OCI-LY3 (cell line): ENCODE results near the gene LRRC8C.

ENCODE experiments used
- EZH2phosphoT487 ChIP-seq: fragments of 200-600 bp; shearing (Covaris generic); IDR thresholded peaks from 2 replicates; pipeline ENCODE4 v1.6.1; 2018; ENCODE audit warnings: antibody characterized with exemption, mixed run types, low read depth
- TF ChIP-seq, protein P1 (sequence below): fragments of 200-600, 300-600 bp; sonication (generic); IDR thresholded peaks from 2 replicates; pipeline ENCODE4 v1.5.1; 2014; ENCODE audit warnings: antibody characterized with exemption, low read length, low read depth

DNA sequence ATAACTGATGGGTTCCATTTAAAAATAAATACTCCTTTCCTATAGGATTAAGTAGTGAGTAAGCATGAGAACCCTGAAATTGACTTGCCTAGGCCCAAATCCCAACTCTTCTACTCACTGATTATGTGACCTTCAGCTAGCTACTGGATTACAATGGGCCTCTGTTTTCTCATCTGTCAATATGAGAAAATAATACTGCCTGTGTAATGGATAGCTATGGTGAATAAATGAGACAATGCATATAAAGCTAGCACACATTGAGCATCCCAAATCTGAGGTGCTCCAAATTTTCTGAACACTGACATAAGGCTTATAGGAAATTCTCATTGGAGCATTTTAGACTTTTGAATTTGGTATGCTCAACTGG lies 5.3 kb upstream of the LRRC8C start:
- TF ChIP-seq, protein P1, sequence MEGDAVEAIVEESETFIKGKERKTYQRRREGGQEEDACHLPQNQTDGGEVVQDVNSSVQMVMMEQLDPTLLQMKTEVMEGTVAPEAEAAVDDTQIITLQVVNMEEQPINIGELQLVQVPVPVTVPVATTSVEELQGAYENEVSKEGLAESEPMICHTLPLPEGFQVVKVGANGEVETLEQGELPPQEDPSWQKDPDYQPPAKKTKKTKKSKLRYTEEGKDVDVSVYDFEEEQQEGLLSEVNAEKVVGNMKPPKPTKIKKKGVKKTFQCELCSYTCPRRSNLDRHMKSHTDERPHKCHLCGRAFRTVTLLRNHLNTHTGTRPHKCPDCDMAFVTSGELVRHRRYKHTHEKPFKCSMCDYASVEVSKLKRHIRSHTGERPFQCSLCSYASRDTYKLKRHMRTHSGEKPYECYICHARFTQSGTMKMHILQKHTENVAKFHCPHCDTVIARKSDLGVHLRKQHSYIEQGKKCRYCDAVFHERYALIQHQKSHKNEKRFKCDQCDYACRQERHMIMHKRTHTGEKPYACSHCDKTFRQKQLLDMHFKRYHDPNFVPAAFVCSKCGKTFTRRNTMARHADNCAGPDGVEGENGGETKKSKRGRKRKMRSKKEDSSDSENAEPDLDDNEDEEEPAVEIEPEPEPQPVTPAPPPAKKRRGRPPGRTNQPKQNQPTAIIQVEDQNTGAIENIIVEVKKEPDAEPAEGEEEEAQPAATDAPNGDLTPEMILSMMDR, result no peak
- TF ChIP-seq EZH2phosphoT487, result no peak
